ENCODE measurements around the gene SEMA5B.

Gene SEMA5B

GRCh38 chr3:122918576-122919290, 108.8 kb downstream of the SEMA5B start:
- no peak for DNase-seq

DNA sequence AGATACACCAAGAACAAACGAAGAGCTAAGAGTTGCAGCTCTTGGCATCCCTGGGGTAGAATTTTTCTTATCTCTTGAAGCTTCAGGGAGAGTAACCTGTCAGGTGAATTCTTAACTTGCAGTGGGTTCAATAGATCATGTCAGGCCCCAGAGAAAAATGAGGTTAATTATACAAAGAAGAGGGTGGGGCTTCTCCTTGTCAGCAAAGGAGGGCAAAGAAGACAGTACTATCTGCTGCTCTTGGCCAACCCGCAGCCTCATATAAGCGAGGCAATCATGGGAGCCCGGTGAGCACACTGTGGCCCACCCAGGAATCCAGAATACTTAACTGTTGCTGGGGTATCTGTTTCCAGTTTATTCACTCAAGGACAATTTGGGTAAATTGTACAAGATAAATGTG, 110.2 kb downstream of the SEMA5B start:
- no peak for DNase-seq

DNA sequence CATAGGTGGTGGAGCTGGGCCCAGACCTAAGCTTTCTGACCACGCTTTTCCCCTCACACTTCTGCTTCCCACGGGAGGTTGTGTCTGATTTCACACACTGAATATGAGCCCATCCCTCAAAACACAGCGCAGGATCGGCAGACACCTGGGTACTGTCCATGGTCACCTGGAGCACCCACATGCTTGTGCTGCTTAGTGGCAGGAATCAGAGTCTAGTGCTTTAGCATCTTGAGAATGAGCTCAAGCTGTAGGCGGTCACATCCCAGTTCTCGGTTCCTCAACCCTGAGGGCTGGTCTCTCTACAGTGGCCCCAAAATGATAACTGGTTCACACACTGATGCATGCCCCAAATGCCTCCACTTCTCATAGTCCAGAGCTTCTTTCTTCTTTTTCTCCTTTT, 111.0 kb downstream of the SEMA5B start:
- no peak for DNase-seq

- DNase-seq, result no peak
Measured at GRCh38 chr3:122916084-122916483, 111.5 kb downstream of the SEMA5B start.

- DNase-seq, result no peak
Measured at GRCh38 chr3:122915300-122916055, 112.1 kb downstream of the SEMA5B start.

- no peak for DNase-seq
Measured at GRCh38 chr3:122913539-122914100, 113.9 kb downstream of the SEMA5B start.

DNA sequence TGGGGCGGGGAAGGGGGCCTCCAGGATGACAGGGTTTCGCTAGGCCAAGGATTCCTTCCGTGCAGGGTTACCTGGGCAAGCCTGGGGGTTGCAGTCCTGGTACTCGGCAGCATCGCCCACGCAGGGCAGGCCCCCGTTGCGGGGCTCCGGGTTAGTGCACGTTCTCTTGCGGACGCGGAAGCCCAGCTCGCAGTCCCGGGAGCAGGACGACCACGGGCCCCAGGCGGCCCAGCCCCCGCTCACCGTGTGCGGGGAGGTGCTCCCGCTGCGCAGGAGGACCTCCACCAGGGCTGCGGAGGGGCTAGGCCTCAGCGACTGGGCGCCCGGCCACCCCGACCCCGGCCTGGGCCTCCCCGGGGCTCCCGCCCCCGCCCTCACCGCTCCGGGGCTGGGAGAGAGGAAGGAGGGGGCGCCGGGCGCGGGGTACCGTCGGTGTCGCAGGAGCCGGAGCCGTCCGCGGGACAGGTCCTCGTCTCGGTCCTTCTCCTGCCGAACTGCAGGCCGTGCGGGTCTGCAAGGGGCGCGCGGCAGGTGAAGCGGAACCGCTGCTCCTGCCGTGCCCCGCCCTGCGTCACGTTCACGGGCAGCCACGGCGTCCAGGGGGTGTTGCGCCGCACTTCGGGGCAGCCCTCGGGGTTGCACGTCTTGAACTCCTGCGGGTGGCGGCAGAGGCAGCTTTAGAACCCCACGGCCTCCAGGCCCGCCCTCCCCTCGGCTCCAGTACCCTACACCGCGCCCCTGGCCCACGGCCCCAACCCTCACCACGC, 114.6 kb downstream of the SEMA5B start:
- DNase-seq, result no peak

DNA sequence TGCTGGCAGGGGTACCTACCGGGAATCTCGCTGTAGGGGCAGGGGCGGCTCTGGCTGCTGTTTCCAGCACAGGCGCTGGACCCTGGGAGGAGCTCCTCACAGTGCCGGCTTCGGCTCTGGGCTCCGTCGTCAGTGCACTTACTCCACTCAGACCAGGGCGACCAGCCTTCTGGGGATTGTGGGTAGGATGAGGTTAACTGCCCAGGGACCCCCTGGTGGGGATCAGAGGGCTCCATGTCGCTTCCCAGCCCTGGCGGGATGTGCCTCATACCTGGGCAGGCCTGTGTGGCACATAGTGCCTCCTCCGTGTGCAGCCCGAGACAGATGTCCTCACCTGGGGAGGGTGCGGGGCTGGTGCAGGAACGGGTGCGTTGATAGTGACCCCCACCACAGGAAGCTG, 115.7 kb downstream of the SEMA5B start:
- no peak for DNase-seq

DNA sequence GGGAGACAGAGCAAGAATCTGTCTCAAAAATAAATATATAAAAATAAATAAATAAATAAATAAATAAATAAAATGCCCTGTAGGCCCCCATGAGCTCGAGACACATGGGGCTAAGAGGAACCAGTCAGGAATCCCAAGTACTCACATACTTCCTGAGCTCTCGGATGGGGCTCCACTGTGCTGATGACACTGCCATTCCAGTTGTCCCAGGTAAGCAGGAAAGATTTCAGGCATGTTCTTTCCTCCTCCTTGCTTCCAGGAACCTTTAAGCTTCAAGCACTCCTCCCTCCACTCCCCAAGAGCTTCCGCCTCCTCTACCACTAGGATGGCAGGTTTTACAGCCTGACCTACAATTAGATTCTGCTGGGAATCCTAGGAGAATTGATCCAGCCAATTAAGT, 119.3 kb downstream of the SEMA5B start:
- DNase-seq, result no peak

DNA sequence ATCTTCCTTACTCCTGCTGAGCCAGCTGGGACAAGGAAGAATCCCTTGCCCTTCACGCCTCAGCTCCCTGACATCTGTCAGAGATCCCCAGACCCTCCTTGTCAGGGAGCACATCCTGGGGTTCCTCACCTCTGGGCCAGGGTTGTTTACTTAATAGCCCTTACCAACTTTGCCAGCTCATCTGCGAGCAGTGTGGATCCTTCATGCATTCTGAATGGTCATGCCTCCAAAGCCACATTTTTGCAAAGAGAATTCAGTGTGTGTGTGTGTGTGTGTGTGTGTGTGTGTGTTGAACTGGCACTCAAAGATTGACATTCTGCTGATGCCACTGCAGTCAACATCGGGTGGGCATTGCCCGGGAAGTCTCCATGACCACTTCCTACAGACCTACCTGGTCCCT, 120.1 kb downstream of the SEMA5B start:
- no peak for DNase-seq

- DNase-seq, result no peak
Measured at GRCh38 chr3:122903171-122903570, 124.4 kb downstream of the SEMA5B start.

GRCh38 chr3:122902326-122902725, 125.2 kb downstream of the SEMA5B start:
- DNase-seq, result no peak

DNA sequence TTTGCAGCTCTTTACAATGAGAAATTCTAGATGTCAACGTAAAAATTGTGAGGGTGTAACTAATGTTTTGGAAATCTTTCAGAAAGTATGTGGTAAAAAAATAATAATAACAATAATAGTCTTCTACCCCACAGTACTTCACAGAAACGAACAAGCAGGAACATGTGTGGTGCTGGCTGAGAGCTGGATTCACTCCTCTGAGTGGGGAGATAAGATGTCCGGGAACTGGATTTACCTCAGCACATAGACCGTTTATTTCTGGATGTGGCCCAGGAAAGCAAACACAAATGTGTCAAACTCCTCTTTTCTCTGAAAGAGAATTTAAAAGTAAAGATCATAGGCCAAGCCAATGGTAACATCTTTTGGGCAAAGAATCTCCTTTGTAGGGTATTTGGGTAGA, 129.3 kb downstream of the SEMA5B start:
- no peak for DNase-seq

DNA sequence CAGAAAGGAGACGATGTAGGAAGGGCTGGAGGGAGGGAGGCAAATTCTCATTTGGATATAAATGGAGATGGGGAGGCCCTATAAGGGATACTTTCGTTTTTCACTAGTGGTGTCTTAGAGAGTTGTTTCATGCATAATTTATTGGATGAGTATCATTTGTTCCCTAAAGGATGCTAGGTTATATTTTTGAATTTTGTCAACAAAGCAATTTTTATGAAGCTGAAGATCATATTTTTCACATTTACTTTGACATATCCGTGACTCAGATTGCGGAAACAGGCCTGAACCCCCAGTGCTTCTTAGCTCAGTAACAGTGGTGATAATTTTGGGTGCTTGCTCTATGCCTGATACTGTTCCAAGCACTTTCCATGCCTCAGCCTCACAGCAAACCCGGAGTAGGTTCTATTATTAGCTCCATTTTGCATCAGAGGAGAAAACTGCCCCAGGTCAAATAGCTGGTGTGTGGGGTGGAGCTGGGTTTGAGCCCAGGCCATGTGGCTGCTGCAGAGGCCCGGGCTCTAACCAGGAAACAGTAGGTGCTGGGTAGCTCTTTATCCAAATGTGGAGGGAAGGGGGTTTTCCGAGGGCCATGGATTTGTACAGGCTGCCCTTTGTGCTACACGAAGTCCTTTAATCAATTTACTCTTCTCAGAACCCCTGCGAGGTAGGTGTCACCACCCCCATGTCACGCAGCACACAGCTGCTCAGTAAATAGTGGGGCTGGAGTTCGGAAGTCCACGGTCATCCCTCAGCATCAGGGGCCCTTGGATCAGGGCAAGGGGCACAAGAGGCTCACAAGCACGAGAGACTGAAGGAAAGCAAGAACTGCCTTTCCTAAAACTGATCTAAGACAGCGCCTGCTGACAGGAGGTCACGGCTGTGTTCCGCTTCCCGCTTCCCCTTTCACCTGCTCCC, 133.6 kb downstream of the SEMA5B start:
- DNase-seq, result no peak

DNA sequence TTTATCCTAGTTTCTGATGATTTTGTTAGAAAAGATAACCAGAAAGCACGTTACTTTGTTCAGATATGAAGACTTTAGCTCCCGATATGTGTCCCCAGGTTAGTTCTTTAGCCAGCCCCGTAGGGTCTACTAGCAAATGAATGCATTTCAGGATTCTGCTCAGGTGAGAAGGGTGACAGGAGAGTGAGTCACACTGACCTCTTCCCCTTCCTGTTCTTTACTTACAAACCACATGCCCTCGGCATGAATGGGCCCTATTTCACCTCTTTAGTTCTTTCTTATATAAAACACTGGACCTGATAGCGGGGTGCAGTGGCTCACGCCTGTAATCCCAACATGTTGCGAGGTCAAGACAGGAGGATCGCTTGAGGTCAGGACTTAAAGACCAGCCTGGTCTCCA, 134.3 kb downstream of the SEMA5B start:
- no peak for DNase-seq

- DNase-seq, result no peak
Measured at GRCh38 chr3:122892118-122892960, 135.2 kb downstream of the SEMA5B start.

GRCh38 chr3:122890720-122891220, 136.8 kb downstream of the SEMA5B start:
- DNase-seq, result no peak

DNA sequence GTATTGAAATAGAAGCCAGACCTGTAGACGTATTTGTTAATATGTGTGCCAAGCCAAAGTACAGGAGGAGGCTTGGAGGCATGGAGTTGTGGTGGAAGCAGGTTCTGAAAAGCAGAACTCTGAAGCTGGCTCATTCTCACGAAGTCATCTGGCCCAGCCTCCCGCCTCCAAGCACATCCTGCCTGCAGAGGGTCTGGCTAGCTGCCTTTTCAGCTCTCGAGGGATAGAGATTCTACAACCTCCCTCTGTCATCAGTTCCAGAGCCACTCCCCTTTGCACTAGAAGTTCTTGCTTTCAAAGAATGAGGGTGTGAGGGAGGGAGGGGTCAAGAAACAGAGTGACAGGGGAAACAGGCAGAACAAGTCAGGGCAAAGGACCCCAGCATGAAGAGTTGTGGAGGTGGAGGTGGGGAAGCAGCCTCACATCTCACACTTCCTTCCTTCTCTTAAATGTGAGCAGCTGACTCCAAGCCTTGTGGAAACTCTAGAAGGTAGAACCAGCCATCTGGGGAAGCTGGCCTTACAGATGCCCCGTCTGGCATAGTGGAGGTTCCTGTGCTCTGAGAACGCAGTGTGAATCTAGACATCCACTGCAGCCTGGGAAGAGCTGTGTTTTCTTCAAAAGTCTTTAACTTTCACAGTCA, 137.4 kb downstream of the SEMA5B start:
- DNase-seq, result no peak

DNA sequence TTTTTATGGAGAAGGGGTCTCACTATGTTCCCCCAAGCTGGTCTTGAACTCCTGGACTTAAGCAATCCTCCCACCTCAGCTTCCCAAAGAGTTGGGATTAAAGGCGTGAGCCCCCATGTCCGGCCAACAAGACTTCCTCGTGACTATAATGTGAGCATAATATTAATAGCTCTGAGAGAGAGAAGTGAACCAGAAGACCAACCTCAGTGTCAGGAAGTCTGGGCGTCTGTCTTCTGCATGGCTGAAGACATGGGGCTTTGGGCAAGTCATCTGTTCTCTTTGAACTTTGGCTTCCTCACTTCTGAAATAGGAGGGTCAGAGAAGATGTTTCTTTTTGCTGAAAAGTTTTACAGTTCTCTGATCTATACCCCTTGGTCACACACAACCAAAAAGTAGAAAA, 140.6 kb downstream of the SEMA5B start:
- no peak for DNase-seq

- no peak for DNase-seq
Measured at GRCh38 chr3:122886251-122886650, 141.3 kb downstream of the SEMA5B start.
